ENCODE results near the gene TXN.
"Not testable (repeated sequence)": the region's sequence is repeated elsewhere in the genome, so short reads cannot be mapped to it uniquely, and the experiment has no call there.

The TXN gene

GRCh38 chr9:110208031-110208430 lies 48.3 kb downstream of the TXN start, which contains the start of gene C9orf152:
Gene C9orf152, minus strand, starts transcription at chr9:110208159. Its CDS starts 580 bp downstream, at chr9:110207579.
- ChIA-PET CTCF (interaction anchor here (22.4 to 31.4 kb wide), 2 partner anchors 5 to 14 kb away, joined by 534 read pairs; partner anchors contain the start of gene C9orf152), POLR2A (interaction anchor here (0.7 kb wide), 1 partner anchor 131 kb away, joined by 3 read pairs; no protein-coding TSS in a partner anchor)

DNA sequence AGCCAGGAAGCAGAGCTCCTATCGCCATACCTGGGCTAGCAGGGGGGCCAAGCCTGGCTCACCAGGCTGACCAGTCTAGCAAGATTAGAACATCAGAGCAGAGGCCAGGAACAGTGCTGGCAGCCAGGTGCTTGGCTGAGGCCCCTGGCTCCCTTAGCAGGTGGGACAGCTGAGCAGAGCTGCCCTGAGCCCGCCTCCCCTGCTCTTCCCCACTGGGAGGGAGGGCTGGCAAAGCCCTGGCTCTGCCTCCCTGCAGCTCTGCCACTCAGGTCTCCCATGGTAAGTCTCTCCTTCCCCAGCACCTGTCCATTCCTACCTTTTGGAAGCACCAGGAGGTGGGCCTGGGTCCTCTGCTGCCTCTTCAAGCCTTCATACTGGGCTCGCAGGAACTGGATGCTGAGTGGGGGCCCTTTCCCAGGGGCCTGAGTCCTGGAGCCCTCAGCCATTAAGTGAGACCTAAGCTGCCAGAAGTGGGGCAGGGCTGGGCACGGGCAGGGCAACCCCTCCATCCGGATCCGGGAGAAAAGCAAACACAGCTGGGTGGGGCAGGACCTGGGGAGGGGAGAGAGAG lies 49.2 kb downstream of the TXN start:
- POLR2A ChIA-PET, result no interaction called here
- TF ChIP-seq CTCF (IDR thresholded peaks at IDR 0.05; ENCODE audit: insufficient read depth, low read length, missing control alignments), result no peak
- no peak for DNase-seq (ENCODE audit: low read depth, low spot score)
- H3K4me3 ChIP-seq (ENCODE audit: low read depth, low read length), result no peak overlapping the region
- CTCF ChIA-PET, result interaction anchor here (22.4 to 31.4 kb wide), 2 partner anchors 6 to 13 kb away, joined by 534 read pairs; partner anchors contain the start of gene C9orf152

More at GRCh38 chr9:110208031-110208430, 48.3 kb downstream of the TXN start, which contains the start of gene C9orf152:
- no peak for DNase-seq (ENCODE audit: low read depth, low spot score)
- TF ChIP-seq CTCF (IDR thresholded peaks at IDR 0.05; ENCODE audit: insufficient read depth, low read length, missing control alignments), result no peak
- no peak within 1 kb of the TSS for H3K4me3 ChIP-seq (ENCODE audit: low read depth, low read length)

DNA sequence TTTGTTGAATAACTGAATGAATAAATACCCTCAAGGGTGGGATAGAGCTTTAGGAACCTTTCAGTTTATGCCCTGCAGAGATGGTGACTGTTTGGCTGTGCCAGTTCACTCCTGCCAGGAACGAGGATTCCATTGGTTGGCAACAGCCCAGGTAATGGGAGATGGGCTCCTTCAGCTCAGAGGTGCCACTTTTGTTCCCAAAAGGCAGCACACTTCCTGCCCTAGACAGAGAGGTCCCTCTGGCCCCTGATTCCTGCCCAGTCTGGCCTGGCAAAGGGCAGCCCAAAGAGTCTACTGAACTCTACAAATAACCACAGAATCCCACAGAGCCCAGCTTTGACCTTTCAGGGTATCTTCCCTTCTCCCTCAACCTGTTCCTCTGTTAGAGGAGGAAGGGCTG lies 49.9 kb downstream of the TXN start:
- TF ChIP-seq CTCF (IDR thresholded peaks at IDR 0.05; ENCODE audit: insufficient read depth, low read length, missing control alignments), result no peak
- DNase-seq (ENCODE audit: low read depth, low spot score), result no peak
- H3K4me3 ChIP-seq (ENCODE audit: low read depth, low read length), result no peak overlapping the region
- POLR2A ChIA-PET, result no interaction called here
- CTCF ChIA-PET, result interaction anchor here (22.4 to 31.4 kb wide), 2 partner anchors 7 to 12 kb away, joined by 534 read pairs; partner anchors contain the start of gene C9orf152

DNA sequence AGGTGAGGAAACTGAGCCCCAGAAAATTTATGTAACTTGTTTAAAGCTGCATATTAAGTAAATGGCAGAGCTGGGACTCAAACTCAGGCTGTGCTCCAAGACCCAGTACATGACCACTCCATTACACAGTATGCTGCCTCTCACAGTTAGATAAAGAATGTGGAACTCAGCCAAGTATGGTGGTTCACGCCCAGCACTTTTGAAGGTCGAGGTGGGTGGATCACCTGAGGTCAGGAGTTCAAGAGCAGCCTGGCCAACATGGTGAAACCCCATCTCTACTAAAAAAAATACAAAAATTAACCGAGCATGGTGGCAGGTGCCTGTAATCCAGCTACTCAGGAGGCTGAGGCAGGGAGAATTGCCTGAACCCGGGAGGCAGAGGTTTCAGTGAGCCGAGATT lies 50.7 kb downstream of the TXN start:
- H3K4me3 ChIP-seq (ENCODE audit: low read depth, low read length); POLR2A ChIA-PET; DNase-seq (ENCODE audit: low read depth, low spot score): not testable (repeated sequence)
- CTCF ChIA-PET, result interaction anchor here (0.7 to 31.4 kb wide), 3 partner anchors 8 to 737 kb away, joined by 3 to 534 read pairs (median 534); partner anchors contain the start of gene C9orf152

- ChIA-PET CTCF (interaction anchor here (22.4 to 31.4 kb wide), 2 partner anchors 8 to 11 kb away, joined by 534 read pairs; partner anchors contain the start of gene C9orf152), POLR2A (no interaction called here)
- no peak for TF ChIP-seq CTCF (IDR thresholded peaks at IDR 0.05; ENCODE audit: insufficient read depth, low read length, missing control alignments)
- no peak overlapping the region for H3K4me3 ChIP-seq (ENCODE audit: low read depth, low read length)
- DNase-seq (ENCODE audit: low read depth, low spot score), result no peak
Measured at GRCh38 chr9:110202232-110202631, 54.1 kb downstream of the TXN start.

DNA sequence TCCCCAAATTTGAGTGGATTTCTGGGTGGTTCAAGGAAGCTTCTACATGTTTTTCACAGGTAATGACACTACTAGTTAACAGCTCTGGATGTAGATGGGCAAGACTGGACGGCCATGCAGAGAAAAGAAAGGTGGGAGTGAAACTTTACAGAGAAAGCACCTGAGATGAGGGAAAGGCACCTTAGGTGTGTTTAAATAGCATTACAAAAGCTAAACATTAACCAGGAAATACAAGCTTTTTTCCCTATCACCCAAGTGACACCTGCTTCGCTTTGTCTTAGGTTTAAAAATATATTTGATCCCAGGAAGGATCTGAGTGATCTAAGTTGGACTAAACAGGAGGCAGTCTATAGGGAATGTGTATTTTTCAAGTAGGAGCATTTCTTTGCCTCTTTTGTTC lies 56.7 kb downstream of the TXN start:
- DNase-seq (ENCODE audit: low read depth, low spot score), result no peak
- ChIA-PET CTCF (interaction anchor here (12.1 to 31.4 kb wide), 2 partner anchors 13 to 15 kb away, joined by 125 to 534 read pairs; partner anchors contain the start of gene C9orf152), POLR2A (no interaction called here)
- no peak for TF ChIP-seq CTCF (IDR thresholded peaks at IDR 0.05; ENCODE audit: insufficient read depth, low read length, missing control alignments)
- no peak overlapping the region for H3K4me3 ChIP-seq (ENCODE audit: low read depth, low read length)

Data from AG04449 (cell line).